ENCODE results near the gene NDST4. TPM values are rescaled to one million over a fixed set of nuclear protein-coding genes. Genes with fewer than 3 reads are reported as not detected.

The NDST4 gene
- total RNA-seq, 1 experiment from 2014 or later = not detected

DNA sequence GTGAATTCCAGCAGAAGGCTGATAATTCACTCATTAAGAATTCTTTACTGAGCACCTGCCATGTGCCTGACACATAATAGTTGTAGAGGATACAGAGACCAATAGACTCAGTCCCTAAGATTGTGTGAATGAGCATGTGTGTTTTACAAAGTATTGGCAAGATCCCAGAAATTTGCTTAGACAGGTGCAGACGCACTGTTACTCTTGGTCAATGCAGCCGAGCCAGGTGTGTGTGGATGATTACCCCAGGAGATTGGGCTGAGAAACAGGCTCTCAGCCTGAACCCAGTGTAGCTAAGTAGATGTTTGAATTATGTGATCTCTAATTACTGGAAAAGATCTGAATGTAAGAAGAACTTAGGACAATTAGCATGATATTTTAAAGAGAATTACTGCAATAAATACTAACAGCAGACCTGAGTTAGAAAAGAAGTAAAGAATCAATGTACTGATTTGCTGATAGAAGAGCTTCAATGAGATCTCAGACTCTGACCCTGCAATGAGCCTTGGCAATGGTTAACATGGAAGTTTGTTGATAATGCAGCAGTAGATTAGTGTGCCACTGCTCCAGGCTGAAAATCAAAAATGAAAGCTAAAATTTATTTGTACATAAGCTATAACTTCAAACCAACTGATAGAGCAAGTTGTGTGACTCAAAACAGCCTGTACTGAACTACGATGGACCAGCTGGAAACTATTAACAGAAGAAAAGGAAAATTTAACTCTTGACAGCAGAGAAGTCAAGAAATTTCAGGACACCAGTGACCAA, 32.2 kb upstream of the NDST4 start:
- no peaks in the 10 kb centered on the region for H3K9me3 ChIP-seq (ENCODE audit: control insufficient read depth, low read depth, low read length)
- Mint-ChIP-seq H3K27me3 (ENCODE audit: low read depth) (no peaks in the 10 kb centered on the region), H3K4me3 (no peak overlapping the region), H3K4me1 (no peaks in the 10 kb centered on the region), H3K9me3 (no peaks in the 10 kb centered on the region), H3K36me3 (ENCODE audit: insufficient read depth in 1 of 3, low read depth in 3 of 3) (no peaks in the 10 kb centered on the region), H3K27ac (no peak overlapping the region)
- TF ChIP-seq, protein P1, sequence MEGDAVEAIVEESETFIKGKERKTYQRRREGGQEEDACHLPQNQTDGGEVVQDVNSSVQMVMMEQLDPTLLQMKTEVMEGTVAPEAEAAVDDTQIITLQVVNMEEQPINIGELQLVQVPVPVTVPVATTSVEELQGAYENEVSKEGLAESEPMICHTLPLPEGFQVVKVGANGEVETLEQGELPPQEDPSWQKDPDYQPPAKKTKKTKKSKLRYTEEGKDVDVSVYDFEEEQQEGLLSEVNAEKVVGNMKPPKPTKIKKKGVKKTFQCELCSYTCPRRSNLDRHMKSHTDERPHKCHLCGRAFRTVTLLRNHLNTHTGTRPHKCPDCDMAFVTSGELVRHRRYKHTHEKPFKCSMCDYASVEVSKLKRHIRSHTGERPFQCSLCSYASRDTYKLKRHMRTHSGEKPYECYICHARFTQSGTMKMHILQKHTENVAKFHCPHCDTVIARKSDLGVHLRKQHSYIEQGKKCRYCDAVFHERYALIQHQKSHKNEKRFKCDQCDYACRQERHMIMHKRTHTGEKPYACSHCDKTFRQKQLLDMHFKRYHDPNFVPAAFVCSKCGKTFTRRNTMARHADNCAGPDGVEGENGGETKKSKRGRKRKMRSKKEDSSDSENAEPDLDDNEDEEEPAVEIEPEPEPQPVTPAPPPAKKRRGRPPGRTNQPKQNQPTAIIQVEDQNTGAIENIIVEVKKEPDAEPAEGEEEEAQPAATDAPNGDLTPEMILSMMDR (conservative IDR thresholded peaks at IDR 0.05) = no peak
- DNase-seq = no peak
- H3K27ac ChIP-seq (ENCODE audit: insufficient read length, low read depth, low read length) = no peak overlapping the region
- H2BK15ac ChIP-seq (ENCODE audit: low read depth, low read length) = no peak overlapping the region
- H3K14ac ChIP-seq (ENCODE audit: insufficient read depth, low read length) = no peak overlapping the region
- no peak overlapping the region for H2AFZ ChIP-seq (ENCODE audit: low read length)
- no peak overlapping the region for H3K4ac ChIP-seq (ENCODE audit: low read depth, low read length)
- H3K79me2 ChIP-seq (ENCODE audit: insufficient read depth, low read length) = no peaks in the 10 kb centered on the region
- H2BK120ac ChIP-seq (ENCODE audit: low read depth, low read length, poor library complexity, severe bottlenecking) = no peak overlapping the region
- no peak overlapping the region for H2AK5ac ChIP-seq (ENCODE audit: insufficient read length, low read length)
- H3K23me2 ChIP-seq (ENCODE audit: insufficient read length, low read depth, low read length, poor library complexity, severe bottlenecking) = no peaks in the 10 kb centered on the region
- no peak overlapping the region for H3K23ac ChIP-seq (ENCODE audit: insufficient read length, low read depth, low read length)
- H3K56ac ChIP-seq (ENCODE audit: insufficient read length, low read depth, low read length) = no peak overlapping the region
- no peak overlapping the region for H2BK5ac ChIP-seq (ENCODE audit: insufficient read length, low read length)
- no peaks in the 10 kb centered on the region for H3K79me1 ChIP-seq (ENCODE audit: insufficient read depth, low read depth, low read length, poor library complexity, severe bottlenecking)
- no peak overlapping the region for H3K4me2 ChIP-seq (ENCODE audit: insufficient read depth, insufficient read length, low read length)
- H3T11ph ChIP-seq (ENCODE audit: low read length) = no peak overlapping the region
- no peaks in the 10 kb centered on the region for H3K27me3 ChIP-seq (ENCODE audit: insufficient read depth, low read length)
- H2BK20ac ChIP-seq (ENCODE audit: low read depth, low read length, poor library complexity, severe bottlenecking) = no peak overlapping the region
- H3K9ac ChIP-seq (ENCODE audit: extremely low read depth, insufficient read length, low read length) = no peak overlapping the region
- no peak overlapping the region for H4K5ac ChIP-seq (ENCODE audit: insufficient read length, low read depth, low read length)
- no peaks in the 10 kb centered on the region for H3K4me1 ChIP-seq (ENCODE audit: insufficient read depth, low read length)
- H4K20me1 ChIP-seq (ENCODE audit: control insufficient read depth, insufficient read depth, insufficient read length) = no peaks in the 10 kb centered on the region
- no peak overlapping the region for H4K8ac ChIP-seq (replicated peaks; ENCODE audit: insufficient read length, low read depth, low read length)
- WGBS (ENCODE audit: extremely low coverage, insufficient read length, low lambda C conversion rate) = no CpG with 5 or more reads among the region's 3 CpGs
- no peak overlapping the region for H4K91ac ChIP-seq (ENCODE audit: insufficient read length, low read depth, low read length)
- no peak overlapping the region for H3K18ac ChIP-seq (ENCODE audit: insufficient read length, low read depth, low read length)
- no peak overlapping the region for H2BK12ac ChIP-seq (ENCODE audit: insufficient read length, low read depth, low read length)

Data from H9 (cell line).